GM19025 (cell line): ENCODE results near the gene HOXB5.

Experiments
- ATAC-seq: cut with Tn5 transposase; IDR thresholded peaks from one replicate; pipeline ENCODE4 v1.9.1; 2021; ENCODE audit warnings: mild to moderate bottlenecking, low read depth, moderate library complexity; ENCODE audit not compliant: unreplicated experiment

HOXB5 gene

GRCh38 chr17:48617471-48618255 lies 24.1 kb upstream of the HOXB5 start:
- no peak for ATAC-seq

- ATAC-seq, result no peak
Measured at GRCh38 chr17:48616717-48617470, 23.3 kb upstream of the HOXB5 start.

- ATAC-seq, result no peak
Measured at GRCh38 chr17:48615963-48616716, 22.6 kb upstream of the HOXB5 start.

GRCh38 chr17:48615047-48615962 lies 21.7 kb upstream of the HOXB5 start, which contains the start of gene HOXB8:
HOXB8 (minus strand) TSS chr17:48615292; CDS start chr17:48614704, 588 bp downstream.
- ATAC-seq, result no peak

- no peak for ATAC-seq
Measured at GRCh38 chr17:48613862-48614694, 20.5 kb upstream of the HOXB5 start.

GRCh38 chr17:48612854-48613691 lies 19.5 kb upstream of the HOXB5 start:
- no peak for ATAC-seq

- no peak for ATAC-seq
Measured at GRCh38 chr17:48612456-48612853, 18.9 kb upstream of the HOXB5 start.

- ATAC-seq, result no peak
Measured at GRCh38 chr17:48611681-48612455, 18.3 kb upstream of the HOXB5 start.

- ATAC-seq, result peak; percentile 17
Measured at GRCh38 chr17:48611213-48611612, 17.6 kb upstream of the HOXB5 start.

- peak; percentile 38 for ATAC-seq
Measured at GRCh38 chr17:48610282-48611211, 17.0 kb upstream of the HOXB5 start, which contains the start of gene HOXB7. HOXB7 (minus strand) TSS chr17:48611017; CDS start chr17:48610918, 99 bp downstream.

GRCh38 chr17:48609759-48610281 lies 16.2 kb upstream of the HOXB5 start:
- ATAC-seq, result no peak

- no peak for ATAC-seq
Measured at GRCh38 chr17:48609033-48609432, 15.5 kb upstream of the HOXB5 start.

GRCh38 chr17:48608494-48608834 lies 14.9 kb upstream of the HOXB5 start:
- no peak for ATAC-seq

- no peak for ATAC-seq
Measured at GRCh38 chr17:48606892-48607614, 13.5 kb upstream of the HOXB5 start.
